SHP77 treated with DMSO at 0.1 percent for 48 hours (cell line): ENCODE results near the gene KLHL26.
"Not testable (repeated sequence)": the region's sequence is repeated elsewhere in the genome, so short reads cannot be mapped to it uniquely, and the experiment has no call there.

Source experiments
- DNase-seq: peaks from one replicate; lab custom pipeline; 2025; lab: John Stamatoyannopoulos, UW

KLHL26 gene, protein sequence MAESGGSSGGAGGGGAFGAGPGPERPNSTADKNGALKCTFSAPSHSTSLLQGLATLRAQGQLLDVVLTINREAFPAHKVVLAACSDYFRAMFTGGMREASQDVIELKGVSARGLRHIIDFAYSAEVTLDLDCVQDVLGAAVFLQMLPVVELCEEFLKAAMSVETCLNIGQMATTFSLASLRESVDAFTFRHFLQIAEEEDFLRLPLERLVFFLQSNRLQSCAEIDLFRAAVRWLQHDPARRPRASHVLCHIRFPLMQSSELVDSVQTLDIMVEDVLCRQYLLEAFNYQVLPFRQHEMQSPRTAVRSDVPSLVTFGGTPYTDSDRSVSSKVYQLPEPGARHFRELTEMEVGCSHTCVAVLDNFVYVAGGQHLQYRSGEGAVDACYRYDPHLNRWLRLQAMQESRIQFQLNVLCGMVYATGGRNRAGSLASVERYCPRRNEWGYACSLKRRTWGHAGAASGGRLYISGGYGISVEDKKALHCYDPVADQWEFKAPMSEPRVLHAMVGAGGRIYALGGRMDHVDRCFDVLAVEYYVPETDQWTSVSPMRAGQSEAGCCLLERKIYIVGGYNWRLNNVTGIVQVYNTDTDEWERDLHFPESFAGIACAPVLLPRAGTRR

DNA sequence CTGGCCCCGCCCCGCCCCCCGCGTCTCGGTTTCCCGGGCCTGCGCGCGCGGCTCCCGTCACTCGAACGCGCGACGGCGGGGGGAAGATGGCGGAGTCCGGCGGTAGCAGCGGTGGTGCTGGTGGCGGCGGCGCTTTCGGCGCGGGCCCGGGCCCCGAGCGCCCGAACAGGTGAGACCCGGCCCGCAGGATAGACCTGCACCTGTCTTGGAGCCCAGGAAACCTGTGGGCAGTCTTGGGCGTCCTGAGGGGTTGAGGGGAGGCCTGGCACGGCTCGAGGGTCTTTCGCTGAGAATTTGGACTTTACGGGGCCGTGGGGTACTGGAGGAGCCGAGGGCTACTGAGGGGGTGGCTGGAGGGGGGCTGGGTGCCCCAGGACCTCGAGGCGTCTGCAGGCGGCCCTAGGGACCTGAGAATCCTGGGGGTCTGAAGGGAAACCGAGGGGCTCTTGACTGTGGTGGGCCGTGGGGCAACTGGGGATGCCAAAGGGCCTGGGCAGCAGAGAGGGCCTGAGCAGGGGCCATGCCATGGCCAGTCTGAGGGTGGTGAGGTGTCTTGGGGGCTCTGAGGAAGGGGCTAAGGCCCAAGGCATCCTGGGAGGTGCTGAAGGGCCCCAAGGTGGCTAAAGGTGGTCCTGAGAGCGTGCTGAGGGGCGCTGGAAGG lies at the start of gene KLHL26:
Gene KLHL26 (plus strand): TSS at position 60 of the 661 bp plus-strand sequence. CDS start 27 bp downstream, at position 87.
- DNase-seq: no peak

DNA sequence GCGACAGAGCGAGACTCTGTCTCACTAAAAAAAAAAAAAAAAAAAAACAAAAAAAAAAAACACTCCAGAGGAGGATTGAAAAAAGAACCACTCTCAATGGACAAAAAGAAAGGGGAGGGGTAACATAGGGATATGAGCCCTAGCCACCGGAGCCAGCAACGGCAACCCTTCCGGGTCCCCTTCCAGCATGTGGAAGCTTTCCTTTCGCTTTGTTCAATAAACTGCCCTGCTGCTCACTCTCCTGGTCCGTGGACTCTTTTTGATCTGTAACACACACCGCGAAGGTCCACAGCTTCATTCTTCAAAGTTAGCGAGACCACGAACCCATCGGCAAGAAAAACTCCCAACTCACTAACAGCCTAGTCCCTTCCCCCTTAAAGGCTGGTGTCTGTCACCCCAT lies 49.3 kb upstream of the KLHL26 start:
- DNase-seq: no peak

DNA sequence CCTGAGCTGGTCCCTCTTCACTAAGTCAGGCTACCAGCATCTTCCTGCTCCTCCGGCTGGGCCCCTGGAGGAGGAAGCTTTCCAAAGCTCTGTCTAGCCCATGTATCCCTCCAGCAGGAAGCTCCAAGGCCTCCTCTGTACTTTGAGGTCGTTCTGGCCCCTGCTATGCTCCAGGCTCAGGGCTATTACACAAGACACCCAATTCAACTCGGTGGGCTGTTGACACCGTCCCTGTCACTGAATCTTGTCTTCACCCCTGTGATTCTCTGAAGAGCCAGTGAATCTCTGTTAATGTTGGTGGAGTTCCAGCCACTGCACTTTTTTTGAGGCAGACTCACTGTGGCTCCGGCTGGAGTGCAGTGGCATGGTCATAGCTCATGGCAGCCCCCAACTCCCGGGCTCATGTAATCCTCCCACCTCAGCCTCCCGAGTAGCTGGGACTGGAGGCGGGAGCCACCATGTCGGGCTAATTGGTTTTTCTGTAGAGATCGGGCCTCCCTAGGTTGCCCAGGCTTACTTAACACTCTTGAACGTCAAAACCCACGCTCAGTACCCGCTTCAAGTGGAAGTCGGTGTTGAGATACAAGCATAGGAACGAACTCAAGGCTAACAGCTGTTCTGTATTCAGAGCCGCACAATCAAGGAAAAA lies 48.7 kb upstream of the KLHL26 start:
- peak; percentile 76 for DNase-seq

DNA sequence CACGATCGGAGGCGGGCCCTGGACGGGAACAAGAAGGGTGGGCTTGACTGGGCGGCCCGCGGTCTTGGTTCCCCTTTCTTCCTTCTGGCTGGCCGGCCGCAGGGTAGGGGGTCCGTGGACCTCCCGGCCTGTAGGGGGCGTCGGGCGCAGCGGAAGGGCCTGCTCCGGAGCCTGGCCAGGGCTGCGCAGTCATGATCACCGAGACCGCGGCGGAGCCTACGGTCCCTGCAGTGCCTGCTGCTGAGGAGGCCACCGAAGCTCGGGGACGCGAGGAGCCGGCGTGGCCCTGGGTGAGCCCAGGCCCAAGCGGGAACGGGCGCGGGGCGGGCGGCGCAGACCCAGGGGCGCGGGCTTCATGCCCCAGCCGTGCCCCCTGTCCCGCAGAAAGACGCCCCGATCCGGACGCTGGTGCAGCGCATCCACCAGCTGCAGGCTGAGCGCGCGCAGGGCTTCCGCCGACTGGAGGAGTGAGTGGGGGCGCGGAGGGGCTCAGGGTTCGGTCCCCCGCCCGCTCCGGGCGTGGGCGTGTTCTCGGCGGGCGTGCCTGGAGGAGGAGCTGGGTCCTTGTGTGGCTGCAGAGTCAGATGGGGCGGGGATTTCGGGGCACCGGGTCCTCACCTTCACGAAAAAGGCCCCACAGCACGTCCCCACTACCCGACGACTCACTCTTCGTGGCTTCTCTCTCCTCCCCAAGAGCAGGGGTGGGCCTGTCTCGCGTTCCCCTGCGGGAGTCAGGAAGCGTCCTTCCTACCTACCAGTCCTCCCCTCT lies 48.0 kb upstream of the KLHL26 start, which contains the start of gene REX1BD:
Gene REX1BD (plus strand): TSS at position 188 of the 769 bp plus-strand sequence. CDS start 4 bp downstream, at position 192.
- peak; percentile 76 for DNase-seq

DNA sequence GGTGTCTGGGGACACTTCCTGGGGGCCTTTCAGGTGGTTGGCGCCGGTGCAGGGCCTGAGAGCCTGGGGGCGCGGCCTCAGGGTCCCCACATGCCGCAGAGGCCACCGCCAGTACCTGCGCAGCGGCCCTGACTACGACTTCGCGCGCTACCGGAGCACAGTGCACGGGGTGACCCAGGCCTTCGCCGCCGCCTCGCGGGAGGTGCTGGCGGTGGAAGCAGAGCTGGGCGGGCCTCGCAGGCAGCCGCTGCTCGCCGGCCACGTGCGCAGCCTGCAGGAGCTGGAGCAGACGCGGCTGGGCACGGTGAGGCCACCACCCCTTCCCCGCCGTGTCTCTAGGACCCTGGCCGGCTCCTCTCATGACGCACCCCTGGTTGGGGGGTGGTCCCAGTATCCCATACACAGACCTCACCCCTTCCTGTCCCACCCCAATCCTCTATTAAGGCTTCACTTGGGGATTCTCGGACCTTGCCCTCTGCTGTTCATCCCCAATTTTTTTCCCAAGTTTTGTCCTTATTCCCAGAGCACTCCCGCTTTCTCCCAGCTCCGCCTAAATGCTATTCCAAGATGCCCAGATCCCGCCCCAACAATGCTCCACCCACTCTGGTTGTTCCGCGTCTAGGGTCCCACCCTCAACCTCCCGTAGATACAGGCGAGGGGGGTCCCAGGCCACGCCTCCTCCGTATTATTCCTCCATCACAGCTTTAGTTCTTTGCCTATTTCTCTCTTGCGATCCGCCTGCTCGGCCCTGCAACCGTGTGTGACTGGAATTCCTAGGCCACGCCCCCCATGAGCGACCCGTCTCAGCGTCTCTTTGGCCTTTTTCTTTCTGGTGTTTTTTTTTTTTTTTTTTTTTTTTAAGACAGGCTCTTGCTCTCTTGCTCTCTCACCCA lies 47.2 kb upstream of the KLHL26 start:
- peak; percentile 84 for DNase-seq

DNA sequence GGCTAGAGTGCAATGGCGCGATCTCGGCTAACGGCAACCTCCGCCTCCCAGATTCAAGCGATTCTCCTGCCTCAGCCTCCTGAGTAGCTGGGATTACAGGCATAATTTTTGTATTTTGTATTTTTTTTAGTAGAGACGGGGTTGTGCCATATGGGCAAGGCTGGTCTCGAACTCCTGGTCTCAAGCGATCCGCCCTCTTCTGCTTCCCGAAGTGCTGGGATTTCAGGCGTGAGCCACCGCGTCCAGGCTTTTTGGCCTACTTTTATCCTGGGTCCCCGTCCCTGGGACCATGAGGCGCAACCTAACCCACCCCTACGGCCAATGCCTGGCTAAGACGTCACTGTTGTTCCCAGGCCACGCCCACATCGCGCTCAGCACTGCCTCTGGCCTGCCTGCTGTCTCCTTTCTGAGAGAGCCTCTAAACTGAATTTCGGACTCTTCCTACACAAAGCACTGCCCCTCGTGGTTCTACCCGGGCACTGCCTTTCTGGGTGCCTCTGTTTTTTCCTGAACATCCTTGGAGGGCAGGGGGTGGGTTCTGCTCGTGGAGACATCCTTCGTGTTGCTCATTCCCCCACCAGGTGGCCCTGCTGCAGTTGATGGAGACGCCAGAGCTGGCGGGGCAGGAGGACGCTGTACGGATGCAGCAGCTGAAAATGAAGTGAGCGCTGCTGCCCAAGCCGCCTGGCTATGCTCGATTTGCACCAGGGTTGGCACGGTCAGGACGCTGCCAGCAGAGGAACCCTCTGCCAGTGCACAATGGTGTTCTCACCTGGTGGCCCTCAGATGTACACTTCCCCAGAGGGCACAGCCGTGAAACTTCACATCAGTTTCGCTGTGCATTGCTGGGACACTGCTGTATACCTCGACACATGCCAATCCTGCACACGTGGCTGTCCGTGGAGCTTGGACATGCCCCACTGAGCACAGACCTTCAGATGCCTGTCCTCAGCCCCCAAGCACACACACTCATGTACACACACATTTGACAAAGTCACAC lies 46.3 kb upstream of the KLHL26 start:
- DNase-seq: peak; percentile 98

DNA sequence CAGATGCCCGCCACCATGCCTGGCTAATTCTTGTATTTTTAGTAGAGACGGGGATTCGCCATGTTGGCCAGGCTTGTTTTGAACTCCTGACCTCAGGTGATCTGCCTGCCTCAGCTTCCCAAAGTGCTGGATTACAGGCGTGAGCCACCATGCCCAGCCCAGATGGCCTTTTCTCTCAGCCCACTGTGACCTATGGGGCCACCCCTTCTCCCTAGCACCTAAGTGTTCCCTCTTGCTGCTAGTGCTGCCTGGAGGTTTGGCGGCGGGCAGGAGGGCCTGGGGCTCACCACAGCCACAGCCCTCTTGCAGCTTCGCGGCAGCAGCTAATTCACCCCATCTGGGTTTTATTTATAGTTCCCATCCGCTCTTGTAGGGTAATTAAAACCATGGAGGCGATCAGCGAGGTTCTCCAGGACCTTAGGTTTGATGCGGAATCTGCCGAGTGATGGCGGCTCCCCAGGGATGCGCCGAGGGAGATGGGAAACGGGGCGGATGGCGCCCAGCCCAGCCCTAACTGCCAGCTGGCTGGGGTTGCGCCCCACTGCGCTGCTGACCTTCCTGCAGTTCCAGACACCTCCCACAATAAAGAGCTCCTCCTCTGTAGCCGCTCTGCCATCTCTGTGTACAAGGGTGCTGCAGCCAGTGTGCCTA lies 45.0 kb upstream of the KLHL26 start:
- DNase-seq: no peak

DNA sequence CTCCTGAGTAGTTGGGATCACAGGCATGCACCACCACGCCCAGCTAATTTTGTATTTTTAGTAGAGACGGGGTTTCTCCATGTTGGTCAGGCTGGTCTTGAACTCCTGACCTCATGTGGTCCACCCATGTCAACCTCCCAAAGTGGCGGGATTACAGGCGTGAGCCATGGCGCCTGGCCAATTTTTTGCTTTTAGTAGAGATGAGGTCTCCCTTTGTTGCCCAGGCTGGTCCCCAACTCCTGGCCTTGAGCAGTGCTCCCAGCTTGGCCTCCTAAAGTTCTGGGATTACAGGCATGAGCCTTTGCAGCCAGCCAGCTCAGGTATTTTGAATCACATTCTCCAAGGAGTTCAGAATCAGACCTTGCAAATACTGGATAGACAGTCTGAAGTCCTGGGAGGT lies 44.1 kb upstream of the KLHL26 start:
- DNase-seq: not testable (repeated sequence)

DNA sequence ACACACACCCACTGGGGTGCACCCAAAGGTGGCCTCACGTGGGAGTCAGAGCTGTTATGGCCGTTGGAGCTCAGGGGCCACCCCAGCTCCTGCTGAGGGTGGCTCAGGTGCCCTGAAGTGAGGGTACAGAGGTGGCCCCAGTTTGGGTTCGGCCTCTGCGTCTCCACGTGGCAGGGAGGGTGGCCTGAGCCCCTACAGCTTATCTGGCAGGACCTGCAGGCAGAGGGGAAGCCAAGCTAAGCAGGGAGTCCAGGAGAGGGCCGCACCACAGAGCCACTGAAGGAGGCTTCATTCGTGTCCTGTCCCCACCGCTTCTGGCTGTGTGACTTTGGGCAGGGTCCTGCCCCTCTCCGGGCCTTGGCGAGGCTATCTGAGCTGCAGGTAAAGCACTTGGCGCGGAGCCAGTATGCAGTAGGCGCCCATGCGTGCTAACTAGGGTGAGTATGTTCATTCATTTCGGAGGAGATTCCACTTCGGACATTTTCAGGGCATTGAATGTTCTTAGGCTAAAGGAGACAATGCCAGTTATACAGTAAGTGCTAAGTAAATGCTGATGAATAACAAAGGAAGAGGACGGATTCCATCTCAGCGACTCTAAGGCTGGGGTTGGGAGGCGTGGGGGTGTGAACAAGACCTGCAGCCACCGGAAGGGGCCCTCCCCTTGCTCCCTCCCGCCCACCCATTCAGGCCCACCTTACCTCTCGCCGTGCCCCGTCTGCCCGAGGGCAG lies 43.3 kb upstream of the KLHL26 start:
- DNase-seq: no peak

DNA sequence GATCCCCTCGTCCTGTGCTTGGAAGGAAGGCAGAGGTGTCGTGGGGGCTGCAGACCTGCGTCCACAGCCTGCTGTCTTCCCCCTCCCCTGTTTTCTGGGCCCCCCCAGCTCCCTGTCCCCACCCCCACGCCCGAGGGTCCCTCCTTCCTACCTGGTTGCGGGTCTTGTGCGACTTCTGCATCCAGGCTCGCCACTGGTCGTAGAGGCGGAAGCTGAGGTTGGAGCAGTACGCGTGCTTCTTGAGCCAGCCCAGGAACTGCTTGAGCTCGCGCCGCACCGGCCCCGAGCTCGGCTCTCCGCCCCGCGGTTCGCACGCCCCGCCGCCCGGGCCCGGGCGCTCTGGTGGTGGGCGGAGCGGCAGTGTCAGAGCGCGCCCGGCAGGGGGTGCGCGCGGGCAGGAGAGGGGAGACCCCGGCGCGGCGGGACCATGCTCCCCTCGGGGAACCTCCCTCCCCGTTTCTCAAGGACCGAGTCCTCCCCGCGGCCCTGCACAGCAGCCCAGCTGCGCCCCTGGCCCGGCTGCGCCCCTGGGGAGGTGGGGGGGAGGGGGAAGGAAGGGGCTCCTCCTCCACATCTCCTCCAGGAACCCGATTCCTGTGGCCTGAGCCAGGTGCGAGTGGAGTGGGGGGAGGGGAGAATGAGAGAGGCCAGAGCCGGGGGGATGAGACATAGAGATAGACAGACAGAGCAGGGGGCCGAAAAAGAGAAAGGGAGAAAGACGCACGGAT lies 42.6 kb upstream of the KLHL26 start:
- DNase-seq: no peak

DNA sequence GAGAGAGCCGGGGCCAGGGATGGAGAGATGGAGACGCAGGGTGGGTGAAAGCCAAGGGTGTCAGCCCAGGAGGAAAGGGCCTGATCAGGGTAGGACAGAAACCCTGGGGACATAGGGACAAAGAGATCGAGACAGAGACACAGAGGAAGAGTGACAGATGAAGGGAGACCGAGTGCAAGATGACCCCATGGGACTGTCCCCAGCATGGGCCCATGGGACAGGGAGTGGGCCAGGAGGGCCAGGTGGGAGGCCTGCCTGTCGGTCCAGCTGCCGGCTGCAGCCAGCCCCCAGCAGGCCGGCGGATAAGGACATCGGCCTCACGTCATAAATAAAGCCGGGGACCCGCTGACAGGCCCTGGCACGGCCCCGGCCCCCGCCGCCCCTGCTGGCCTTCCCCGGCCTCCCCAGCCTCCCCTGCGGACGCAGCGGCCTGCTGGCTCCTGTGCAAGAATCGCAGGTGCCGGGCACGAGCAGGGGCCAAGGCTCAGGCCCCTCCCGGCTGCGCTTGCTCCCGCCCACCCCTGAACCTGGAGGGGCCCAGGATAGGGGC lies 41.9 kb upstream of the KLHL26 start:
- DNase-seq: peak; percentile 23

DNA sequence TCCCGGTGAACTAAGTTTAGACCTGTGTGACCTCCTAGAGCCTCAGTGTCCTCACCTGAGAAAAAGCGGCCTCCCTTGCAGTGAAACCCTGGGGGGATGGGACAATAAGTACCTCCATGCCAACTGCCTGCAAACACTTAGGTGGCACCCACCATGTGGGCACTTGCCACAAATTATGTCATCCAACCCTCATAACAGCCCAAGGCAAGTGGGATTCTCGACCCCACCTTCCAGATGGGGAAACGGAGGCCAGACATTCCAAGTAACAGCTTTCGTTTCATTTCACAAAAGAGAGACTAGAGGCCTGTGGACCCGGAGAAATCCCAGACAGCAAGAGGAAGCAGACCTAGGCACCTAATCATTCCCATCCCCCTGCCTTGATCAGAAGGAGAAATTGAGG lies 41.4 kb upstream of the KLHL26 start:
- no peak for DNase-seq

DNA sequence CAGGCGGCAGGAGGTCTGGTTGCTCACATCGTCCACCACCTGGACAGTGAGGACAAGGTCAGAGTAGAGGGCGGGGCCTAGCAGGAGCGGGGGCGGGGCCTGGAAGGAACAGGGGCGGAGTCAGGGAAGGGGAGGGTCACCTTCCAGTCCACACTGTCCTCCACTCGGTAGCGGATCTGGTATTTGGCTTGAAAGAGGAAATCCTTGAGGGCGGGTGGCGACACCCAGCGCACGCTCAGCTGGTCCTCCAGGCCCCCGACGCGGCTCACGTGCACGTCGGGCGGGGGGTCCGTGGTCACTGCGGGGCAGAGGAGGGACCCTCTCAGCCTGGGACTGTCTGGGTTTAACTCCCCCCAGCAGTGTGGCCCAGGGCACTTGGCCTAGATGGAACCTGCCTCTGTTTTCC lies 40.1 kb upstream of the KLHL26 start:
- DNase-seq: peak; percentile 78

DNA sequence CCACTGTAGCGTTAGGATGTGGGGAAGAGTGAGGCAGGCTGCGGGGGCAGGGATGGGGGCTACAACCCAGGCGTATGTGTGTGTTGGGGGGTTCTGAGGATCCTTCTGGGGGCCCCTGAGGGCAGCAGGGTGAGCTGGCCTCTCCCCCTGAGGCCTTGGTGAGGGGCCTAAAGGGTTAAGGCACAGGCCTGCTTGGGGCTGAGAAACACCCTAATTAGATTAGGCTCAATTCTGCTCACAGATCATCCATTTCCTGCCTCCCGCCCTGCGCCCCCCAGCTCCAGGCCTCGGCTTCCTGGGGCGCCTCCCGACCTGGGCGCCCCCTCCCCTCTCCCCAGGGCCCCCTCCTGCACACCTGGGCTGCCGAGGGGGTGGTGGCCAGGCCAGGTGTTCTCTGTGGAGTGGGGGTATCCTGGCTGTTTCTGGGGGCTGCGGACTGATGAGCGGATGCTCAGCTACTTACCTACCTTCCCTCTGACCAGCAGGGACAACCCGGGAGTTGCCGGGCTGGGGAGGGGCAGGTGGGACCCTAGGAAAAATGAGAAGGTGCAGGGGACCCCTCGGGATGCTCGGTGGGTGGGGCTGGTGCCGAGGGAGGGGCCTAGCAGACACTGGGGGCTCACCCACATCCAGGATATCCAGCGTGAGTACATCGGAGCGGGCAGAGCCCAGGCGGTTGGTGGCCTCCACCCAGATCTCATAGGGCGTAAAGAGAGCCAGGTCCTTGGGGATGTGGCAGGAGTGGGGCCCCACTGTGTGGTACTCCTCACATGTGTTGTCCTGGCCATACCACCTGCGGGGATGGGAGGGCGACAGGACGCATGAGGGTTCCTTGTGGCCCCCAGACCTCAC lies 38.8 kb upstream of the KLHL26 start:
- DNase-seq: no peak

DNA sequence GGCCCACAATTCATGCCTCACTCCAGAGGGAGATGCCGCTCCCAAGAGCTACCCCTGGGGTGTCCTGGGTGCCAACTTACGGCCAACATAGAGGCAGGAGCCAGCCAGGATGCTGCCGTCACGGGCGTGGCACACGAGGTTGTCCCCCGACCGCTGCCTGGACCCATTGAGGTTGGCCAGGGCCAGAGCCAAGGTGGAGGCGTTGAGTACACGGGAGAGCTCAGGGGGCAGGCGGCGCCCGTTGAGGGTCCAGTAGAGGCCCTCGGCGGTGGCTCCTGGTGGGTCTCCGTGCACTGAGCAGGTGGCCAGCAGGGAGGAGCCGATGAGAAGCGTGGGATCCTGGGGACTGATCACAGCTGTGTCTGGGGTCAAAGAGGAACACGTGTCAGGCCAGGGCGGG lies 37.3 kb upstream of the KLHL26 start:
- DNase-seq: no peak
